AG04450 (cell line): ENCODE results near the gene FSCN2. TPM values are rescaled to one million over a fixed set of nuclear protein-coding genes. Genes with fewer than 3 reads are reported as not detected.

Experiments used
- CTCF ChIA-PET: fragments of 300-600, 350-600 bp; formaldehyde crosslinking; extraction: SDS; loops from one replicate; lab custom pipeline; 2022; ENCODE audit warnings: antibody characterized with exemption, inconsistent platforms; lab: Charles Lee
- POLR2A ChIA-PET: fragments of 350-600 bp; formaldehyde crosslinking; extraction: SDS; loops from one replicate; lab custom pipeline; 2021; ENCODE audit warnings: antibody characterized with exemption, inconsistent platforms; lab: Yijun Ruan, JAX
- DNase-seq: peaks from one replicate; pipeline ENCODE4 v3.0.0-alpha.2; 2011; ENCODE audit warnings: low read depth, low spot score
- H3K27ac ChIP-seq: one replicate; pipeline ENCODE4 v1.5.1; 2012; ENCODE audit warnings: low read depth, low read length, control low read depth
- H3K27me3 ChIP-seq: one replicate; pipeline ENCODE4 v1.6.0; 2012; ENCODE audit warnings: low read length; ENCODE audit not compliant: control insufficient read depth, insufficient read depth
- H3K4me3 ChIP-seq: 2 replicates; pipeline ENCODE4 v1.5.1; 2011; ENCODE audit warnings: mild to moderate bottlenecking, low read depth, low read length, control low read depth
- H3K9me3 ChIP-seq: 2 replicates; pipeline ENCODE4 v1.5.1; 2012; ENCODE audit warnings: low read length; ENCODE audit not compliant: control insufficient read depth, insufficient read depth
- CTCF ChIP-seq: IDR thresholded peaks from 2 replicates; pipeline ENCODE4 v1.5.1; 2011; ENCODE audit warnings: low read depth, low read length, control low read depth, inconsistent platforms
- polyA plus RNA-seq: library from polyadenylated mRNA; depleted of rRNA; stranded (reverse); fragments of >200 nt; gene quantifications from 2 replicates; pipeline ENCODE4 v1.2.3, GENCODE V29; 2011

Gene FSCN2
- polyA plus RNA-seq, 1 experiment: 0.26 TPM

- peak overlapping the region; percentile 56 for H3K4me3 ChIP-seq
- H3K27ac ChIP-seq: no peak overlapping the region
- ChIA-PET POLR2A (interaction anchor here (0.8 to 2.2 kb wide), 6 partner anchors 26 to 229 kb away, joined by 3 to 11 read pairs (median 6); partner anchors contain the start of genes ACTG1 and BAHCC1), CTCF (interaction anchor here (0.6 to 2.1 kb wide), 31 partner anchors 12 to 341 kb away, joined by 3 to 21 read pairs (median 4); partner anchors contain the start of gene BAHCC1)
- H3K27me3 ChIP-seq: peaks cover 6% of the 10 kb centered on the region
- peaks cover 7% of the 10 kb centered on the region; the same call in 1 of the 2 replicates for H3K9me3 ChIP-seq
- no peak for DNase-seq
- peak; percentile 69 for TF ChIP-seq CTCF
Measured at GRCh38 chr17:81484195-81484979, 43.8 kb upstream of the FSCN2 start.

GRCh38 chr17:81486199-81486810, 41.9 kb upstream of the FSCN2 start:
- Histone ChIP-seq H3K27me3 (peaks cover 5% of the 10 kb centered on the region), H3K27ac (no peak overlapping the region), H3K9me3 (no peaks in the 10 kb centered on the region; the same call in 1 of the 2 replicates), H3K4me3 (no peak overlapping the region)
- POLR2A ChIA-PET: interaction anchor here (2.2 kb wide), 1 partner anchor 89 kb away, joined by 11 read pairs; no protein-coding TSS in a partner anchor
- no peak for TF ChIP-seq CTCF
- no peak for DNase-seq
- CTCF ChIA-PET: no interaction called here

GRCh38 chr17:81487089-81487486, 41.1 kb upstream of the FSCN2 start:
- no peak for DNase-seq
- TF ChIP-seq CTCF: no peak
- no peak overlapping the region for H3K27ac ChIP-seq
- ChIA-PET POLR2A (interaction anchor here (0.6 to 0.7 kb wide), 2 partner anchors 14 to 127 kb away, joined by 3 to 5 read pairs; no protein-coding TSS in a partner anchor), CTCF (no interaction called here)
- no peaks in the 10 kb centered on the region; the same call in 1 of the 2 replicates for H3K9me3 ChIP-seq
- peaks cover 2% of the 10 kb centered on the region for H3K27me3 ChIP-seq
- no peak overlapping the region for H3K4me3 ChIP-seq

GRCh38 chr17:81487487-81488275, 40.5 kb upstream of the FSCN2 start:
- DNase-seq: no peak
- no peak overlapping the region for H3K27ac ChIP-seq
- POLR2A ChIA-PET: interaction anchor here (0.6 to 0.7 kb wide), 4 partner anchors 10 to 128 kb away, joined by 3 to 7 read pairs (median 4); no protein-coding TSS in a partner anchor

More at GRCh38 chr17:81487487-81488275, 40.5 kb upstream of the FSCN2 start:
- CTCF ChIA-PET: no interaction called here
- TF ChIP-seq CTCF: no peak
- peak overlapping the region; percentile 61 for H3K4me3 ChIP-seq
- H3K9me3 ChIP-seq: no peaks in the 10 kb centered on the region
- H3K27me3 ChIP-seq: no peaks in the 10 kb centered on the region
